Posterior cingulate gyrus (tissue), 11 donors: Measurements from ENCODE around the gene GPHN.

Experiments
- DNase-seq, 10 donors: peaks; one replicate each; pipeline versions ENCODE4 v3.0.0 to v3.0.0-alpha.2; 2020 to 2021; ENCODE audit warnings: mixed read lengths in 3 of 10
- intact Hi-C: fragments of 100-400 bp; cut with DNase I; formaldehyde crosslinking; loops from one replicate; pipeline ENCODE4 v1.15.1; 2023

GPHN gene

DNA sequence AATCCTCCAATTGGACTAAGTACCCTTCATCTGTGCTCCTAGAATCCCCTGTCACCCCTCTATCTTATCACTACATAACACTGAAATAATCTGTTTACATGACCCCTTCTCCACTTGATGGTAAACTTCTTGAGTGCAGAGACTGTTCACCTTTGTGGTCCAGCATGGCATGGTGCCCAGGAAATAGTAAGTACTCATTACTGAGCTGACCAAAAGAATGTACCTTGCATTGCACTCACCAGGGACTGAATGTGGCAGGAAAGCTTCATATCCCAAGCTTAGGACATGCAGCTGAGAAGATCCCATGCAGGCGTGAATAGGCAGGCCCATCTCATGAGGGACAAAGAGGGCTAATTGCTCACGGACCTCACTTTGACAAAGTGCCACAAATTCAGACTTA is 679.9 kb downstream of the GPHN start:
- DNase-seq = no peak
- intact Hi-C loops = no loop called here

DNA sequence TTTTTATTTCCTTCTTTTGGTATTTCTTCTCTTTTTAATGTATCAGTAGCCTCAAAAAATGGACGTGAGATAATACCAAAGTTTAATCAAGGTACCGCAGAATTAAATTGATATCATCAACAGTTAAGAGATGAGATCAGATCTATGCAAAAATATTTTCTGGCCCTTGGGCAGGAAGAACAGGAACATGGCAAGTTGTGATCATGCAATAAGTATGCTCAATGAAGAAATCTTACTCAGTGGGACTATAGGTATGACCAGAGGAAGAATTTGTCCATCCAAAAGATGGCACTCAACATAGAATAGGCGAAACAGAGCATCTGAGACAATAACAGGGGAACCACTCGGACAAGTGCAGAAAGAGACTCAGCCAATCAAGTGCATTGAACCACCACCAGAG is 680.4 kb downstream of the GPHN start:
- no peak for DNase-seq
- intact Hi-C loops = no loop called here

DNA sequence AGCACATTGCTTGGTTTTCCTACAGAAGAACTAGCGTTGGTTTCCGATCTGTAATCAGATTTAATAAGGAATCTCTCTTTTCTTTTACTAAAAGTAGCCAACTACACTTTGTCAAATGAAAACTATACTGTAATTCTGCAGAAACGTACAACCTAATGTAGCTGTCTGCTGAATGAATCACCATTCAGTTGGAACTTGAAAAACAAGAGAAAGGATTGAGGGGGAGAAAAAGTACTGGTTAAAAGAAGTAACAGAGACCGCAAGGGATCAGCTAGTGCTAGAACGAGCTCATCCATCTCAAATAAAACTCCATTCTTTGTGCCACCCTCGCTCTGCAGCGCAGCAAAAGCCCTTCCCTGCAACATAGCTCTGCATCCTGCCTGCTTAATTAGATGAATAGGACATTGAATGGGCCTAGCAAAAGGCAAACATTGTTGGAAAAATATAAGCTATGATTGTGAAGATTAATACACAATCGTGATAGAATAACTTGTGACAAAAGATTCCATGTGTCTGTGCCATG is 683.9 kb downstream of the GPHN start:
- intact Hi-C loops = no loop called here
- peak in 2 of 10 donors; percentile 11 to 76 for DNase-seq

DNA sequence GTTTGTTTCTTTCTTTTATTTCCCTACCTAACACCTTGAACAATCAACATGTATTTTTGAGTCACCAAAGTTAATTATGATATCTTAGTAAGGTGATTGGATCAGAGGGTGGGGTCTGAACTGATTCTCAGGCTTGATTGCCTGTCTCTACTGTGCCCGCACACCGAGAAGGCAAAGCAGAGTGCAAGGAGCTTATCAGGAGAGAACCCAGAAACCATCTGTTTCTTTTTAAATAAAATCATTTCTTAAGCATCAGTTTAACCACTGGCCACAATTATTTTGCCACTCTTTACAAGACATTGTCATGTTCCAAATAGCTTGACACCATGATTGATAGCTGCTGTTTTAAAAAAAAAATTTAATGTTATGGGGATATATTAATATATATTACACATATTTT is 684.4 kb downstream of the GPHN start:
- intact Hi-C loops = no loop called here

DNA sequence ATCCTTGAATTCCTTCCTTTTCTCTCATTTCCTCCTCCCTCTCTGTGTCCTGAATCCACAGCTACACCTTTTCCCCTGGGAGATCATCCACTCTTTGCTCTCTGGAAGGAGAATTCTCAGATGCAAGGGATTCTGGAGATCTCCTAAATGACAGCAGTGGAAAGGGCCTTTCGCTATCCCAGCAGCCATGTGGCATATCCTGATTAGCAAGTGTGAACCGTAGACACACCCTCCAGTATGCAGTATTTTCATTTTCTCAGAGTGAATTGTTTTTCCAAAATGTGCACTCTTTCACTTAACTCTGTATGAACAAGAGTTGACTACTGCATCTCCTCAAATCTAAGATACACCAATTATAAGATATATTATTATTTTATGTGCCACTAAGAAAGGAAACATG is 687.3 kb downstream of the GPHN start:
- DNase-seq = no peak
- intact Hi-C loops = no loop called here

More for the DNA sequence above, 684.4 kb downstream of the GPHN start:
- no peak for DNase-seq

DNA sequence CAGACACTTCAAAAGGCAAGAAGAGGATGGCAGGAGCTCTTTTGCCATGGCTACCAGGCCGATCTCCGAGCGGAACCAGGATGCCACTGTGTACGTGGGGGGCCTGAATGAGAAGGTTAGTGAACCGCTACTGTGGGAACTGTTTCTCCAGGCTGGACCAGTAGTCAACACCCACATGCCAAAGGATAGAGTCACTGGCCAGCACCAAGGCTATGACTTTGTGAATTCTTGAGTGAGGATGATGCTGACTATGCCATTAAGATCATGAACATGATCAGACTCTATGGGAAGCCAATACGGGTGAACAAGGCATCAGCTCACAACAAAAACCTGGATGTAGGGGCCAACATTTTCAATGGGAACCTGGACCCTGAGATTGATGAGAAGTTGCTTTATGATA is 691.1 kb downstream of the GPHN start:
- no peak for DNase-seq
- intact Hi-C loops = no loop called here

DNA sequence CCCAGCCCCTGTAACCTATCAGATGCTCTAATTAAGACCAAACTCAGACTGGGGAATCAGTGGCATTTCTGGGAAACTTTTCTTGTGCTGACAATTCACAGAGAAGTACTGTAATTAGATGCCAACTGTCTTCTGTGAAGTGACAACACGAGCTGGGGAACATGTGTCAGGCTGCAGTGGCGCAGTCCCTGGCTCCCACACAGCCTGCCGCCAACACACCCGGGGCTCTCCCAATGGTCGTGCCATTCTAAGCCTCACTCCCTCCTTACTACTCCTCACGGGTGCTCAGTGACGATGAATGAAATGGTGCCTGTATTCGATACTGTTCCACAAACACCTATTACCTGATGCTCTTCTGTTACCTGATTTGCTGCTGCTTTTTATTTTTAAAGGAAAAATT is 699.9 kb downstream of the GPHN start:
- intact Hi-C loops = no loop called here
- DNase-seq = peak in 3 of 10 donors; percentile 6 to 75 (median 13)

DNA sequence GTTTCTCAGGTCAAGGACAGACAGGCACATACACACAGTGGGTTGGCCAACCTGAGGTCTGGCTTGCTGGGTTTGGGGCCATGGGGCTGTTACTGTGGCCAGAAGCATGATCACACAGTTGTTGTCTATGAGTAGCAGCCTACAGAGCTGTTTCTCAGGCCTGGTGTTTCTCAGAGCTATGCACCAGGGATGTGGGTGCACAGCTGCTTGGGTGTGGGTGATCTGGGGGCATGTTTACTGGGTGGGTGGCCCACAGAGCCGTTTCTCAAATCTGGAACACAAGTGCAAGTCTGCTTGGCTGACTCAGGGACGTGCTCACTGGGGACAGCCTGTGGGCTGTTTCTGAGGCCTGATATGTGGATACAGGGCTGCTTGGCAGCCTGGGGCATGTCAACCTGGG is 710.2 kb downstream of the GPHN start:
- intact Hi-C loops = no loop called here
- no peak for DNase-seq

DNA sequence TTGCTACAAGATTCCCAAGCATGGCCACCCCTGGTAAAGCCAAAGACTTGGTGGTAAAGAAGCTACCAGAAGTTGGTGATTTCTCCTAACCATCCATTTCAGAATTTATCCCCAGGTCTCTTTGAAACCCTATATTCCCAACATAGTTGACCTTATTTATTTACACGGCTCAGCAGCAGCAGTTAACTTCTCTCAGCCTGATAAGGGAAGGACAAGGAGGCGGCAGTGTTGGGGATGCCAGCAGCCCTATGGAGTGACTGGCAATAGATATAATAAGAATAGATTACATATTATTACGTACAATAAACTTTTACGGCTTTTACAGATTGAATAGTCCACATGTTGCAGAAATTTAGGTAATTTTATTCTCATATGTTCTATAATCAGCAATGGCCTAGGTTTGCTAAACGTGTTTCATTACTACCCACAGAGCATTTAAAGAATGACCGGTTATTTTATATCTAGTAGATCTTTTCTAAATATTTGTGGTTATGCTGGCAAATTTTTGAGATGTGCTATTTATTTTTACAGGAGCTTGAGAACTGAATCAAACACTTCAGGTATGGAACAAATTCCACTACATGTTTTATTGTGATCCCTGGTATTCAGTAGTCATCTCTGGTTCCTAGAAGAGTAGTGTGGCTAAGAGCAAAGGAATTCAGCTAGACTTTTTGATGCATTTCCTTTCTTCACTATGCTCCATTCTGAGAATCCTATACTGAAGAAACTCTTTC is 713.5 kb downstream of the GPHN start:
- DNase-seq = no peak
- intact Hi-C loops = no loop called here

DNA sequence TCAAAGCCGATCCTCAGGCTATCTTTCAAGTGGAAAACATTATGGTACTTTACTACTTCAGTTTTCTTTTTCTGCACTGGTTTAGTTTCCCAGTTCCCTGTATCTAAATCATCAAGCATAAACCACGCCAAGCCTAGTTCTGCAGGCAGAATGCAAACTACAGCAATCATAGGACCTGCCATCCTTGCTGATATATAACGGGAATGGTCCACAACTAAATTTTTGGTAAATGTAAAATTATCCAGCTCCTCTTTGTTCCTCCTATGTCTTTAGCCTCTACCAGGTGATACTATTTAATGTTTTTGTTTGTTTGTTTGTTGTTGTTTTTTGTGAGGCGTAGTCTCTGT is 714.0 kb downstream of the GPHN start:
- intact Hi-C loops = no loop called here
- no peak for DNase-seq

DNA sequence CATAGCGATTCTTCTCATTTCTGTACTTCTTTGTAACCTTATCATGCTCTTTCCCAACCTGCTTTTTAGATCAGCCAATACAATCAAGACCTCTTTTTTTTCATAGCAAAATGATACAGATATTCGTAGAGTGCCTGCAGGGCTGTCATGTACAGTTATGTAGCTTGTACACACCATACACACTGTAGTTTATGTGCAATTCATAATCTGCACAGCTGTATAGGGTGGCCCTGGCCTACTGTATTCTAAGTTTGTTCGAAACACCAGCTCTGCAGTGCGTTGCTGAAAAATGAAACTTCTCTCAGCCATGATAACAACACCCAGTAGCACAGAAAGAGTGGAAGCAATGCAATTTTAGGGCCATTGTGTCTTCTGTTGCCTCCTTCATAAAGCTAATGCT is 717.6 kb downstream of the GPHN start:
- no peak for DNase-seq
- intact Hi-C loops = no loop called here

DNA sequence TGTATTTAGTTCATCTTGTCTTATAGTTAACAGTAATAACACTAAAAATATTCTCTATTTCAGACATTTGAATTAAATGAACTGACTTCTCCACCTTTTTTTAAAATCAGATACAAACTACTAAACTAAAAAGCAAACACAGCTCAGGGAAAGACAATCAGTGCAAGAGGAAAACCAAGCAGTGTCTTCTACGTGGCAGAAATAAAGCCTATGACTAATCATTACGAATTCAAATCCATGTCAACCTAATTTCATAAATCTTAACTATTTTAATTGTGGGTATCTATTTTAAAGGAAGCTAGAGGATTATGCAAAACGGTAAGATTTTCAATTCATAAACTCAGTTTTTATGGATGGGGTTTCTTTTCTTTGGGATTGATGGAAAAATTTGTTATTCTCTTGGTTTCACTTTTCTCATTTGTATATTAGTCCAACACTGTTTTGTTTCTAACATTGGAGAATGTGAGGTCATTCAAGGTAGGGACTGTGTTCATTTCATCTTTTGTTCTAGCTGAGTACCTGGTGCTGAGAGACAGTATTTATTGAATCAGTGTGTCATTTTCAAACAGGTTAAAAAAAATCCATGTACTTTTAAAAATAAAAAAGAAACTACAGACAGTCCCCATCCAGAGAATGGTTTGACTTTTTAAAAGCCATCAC is 720.5 kb downstream of the GPHN start:
- no peak for DNase-seq
- intact Hi-C loops = no loop called here
